GM19035 (cell line): ENCODE measurements around the gene UCP2.
"Not testable (repeated sequence)": the region's sequence is repeated elsewhere in the genome, so short reads cannot be mapped to it uniquely, and the experiment has no call there.

Experiments
- ATAC-seq: cut with Tn5 transposase; IDR thresholded peaks from one replicate; pipeline ENCODE4 v1.9.1; 2021; ENCODE audit not compliant: unreplicated experiment

The UCP2 gene

GRCh38 chr11:73996161-73996747 lies 13.6 kb upstream of the UCP2 start:
- ATAC-seq, result no peak

DNA sequence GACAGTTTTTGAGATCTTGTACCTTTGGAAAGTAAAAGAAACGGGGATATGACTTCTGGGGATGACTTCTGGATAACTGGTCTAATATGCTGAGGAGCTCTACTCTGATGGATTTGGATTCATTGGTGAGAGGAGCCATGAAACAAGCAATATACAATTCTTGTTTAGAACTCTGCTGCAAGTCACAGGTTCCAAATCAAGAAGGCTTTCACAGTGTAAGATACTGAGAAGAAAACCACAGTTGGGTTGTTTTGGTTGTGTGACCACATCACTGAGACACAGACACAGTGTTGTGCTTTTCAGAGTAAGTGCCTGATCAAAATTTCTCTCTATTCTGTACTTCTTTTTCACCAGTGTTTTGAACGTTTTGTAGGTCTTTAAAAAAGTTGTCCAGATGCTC lies 13.1 kb upstream of the UCP2 start:
- peak; percentile 43 for ATAC-seq

DNA sequence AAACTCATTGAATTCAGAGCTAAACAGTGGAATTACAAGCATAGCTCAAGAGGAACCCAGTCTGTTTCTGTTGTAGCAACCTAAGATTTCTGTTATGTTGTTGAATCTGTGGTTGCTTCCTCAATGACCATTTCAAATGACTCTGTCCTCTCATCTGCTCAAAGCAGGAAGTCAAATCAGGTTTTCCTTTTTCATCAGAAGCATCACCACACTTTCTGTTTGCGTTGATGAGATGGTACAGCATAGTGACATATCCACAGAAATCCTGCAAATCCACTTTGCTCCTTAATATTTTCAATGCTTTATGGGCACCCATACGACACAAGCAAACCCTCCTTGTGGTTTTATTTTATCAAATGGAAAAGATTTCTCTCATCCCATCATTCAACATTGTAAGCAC lies 12.6 kb upstream of the UCP2 start:
- ATAC-seq, result peak; percentile 54

GRCh38 chr11:73991471-73992006 lies 8.9 kb upstream of the UCP2 start:
- ATAC-seq, result no peak

DNA sequence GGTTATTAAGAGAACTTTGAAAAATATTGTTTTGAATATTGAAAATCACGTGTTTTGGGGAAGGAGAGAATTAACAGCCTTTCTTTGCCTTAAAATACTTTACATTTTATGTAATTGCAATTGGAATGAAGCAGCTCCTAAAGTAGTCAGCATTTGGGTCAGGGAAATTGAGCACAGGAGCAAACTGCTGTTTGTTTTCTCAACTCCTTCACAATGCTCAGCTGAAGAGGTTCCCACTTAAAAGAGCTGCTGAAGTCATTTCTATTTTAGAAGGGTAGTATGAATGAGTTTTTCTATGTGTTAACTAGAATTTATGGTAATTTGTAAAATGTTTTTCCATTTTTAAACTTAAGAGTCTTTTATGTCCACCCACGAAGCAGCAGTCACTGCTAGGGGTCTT lies 8.1 kb upstream of the UCP2 start:
- ATAC-seq, result no peak

GRCh38 chr11:73989156-73989555 lies 6.5 kb upstream of the UCP2 start:
- ATAC-seq, result no peak

GRCh38 chr11:73988227-73988626 lies 5.6 kb upstream of the UCP2 start:
- ATAC-seq, result no peak

- ATAC-seq, result not testable (repeated sequence)
These were observed 3.0 kb upstream of the UCP2 start for GRCh38 chr11:73985661-73986060.

DNA sequence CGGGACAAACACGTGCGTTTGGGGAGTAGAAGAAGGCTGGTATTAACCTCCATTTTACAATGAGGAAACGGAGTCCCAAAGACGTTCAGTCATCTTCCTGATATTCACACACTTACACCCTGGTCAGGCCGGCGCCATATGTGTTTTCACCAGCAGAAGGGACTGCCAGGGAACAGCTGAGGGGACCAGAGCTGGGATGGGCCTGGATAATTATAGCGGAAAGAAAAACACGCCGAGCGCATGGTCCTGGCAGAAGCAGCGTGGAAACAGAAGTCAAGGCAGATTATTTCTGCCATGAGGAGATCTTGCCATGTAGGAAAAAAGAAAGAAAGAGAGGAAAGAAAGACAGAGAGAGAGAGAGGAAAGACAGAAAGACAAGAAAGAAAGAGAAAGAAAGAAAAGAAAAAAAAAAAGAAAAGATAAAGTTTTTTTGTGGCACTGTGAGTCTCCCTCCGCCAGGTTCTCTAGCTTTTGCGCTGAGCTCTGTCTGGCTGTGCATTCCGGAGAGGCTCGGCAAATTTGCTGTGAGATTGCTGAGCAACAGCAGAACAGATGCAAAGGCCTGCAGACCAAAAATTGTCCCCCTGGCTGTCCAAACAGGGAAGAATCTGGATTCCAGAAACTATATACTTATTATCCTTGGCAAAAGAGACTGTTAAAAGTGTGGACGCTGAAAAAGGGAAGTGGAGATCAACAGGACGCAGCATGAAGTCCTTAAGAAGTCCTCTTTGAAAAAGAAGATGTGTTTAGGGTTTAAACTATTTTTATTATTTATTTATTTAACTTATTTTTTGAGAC lies 1.3 kb upstream of the UCP2 start:
- no peak for ATAC-seq

- peak; percentile 81 for ATAC-seq
These were observed 522 bp upstream of the UCP2 start for GRCh38 chr11:73982990-73983740.

DNA sequence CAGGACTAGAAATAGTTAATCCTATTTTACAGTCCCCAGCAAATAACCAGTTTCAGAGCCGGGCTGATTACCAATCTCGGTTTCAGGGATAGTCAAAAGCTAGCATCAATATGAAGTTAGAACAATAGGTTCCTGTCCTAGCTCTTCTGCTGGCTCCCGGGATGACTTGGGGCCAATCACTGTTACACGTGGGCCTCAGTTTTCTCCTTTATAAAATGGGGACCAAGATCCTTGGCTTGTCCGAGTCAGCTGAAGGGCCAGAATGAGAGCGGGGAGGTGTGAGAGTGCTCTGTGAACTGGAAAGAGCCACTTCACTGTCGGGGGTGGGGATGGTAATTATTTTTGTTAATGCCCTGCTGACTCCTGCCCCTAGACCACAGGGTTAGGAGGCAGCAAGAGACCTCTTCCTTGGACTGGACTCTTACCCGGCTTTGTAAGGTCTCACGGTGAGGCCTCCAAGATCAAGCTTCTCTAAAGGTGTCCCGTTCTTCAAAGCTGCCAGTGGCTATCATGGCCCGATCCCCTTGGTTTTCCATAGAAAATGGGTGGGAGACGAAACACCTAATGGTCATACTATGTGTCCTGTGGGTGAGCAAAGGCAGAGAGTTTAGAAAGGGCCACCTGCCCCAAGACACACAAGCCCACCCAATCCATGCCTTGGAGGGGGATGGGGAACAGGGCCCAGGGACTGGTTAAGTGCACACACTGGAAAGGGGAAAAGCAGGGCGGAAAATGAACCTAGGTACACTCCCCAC lies 1.4 kb downstream of the UCP2 start:
- ATAC-seq, result no peak

GRCh38 chr11:73980001-73980961 lies 2.4 kb downstream of the UCP2 start:
- ATAC-seq, result no peak

- ATAC-seq, result no peak
These were observed 4.0 kb downstream of the UCP2 start for GRCh38 chr11:73978576-73979086.

DNA sequence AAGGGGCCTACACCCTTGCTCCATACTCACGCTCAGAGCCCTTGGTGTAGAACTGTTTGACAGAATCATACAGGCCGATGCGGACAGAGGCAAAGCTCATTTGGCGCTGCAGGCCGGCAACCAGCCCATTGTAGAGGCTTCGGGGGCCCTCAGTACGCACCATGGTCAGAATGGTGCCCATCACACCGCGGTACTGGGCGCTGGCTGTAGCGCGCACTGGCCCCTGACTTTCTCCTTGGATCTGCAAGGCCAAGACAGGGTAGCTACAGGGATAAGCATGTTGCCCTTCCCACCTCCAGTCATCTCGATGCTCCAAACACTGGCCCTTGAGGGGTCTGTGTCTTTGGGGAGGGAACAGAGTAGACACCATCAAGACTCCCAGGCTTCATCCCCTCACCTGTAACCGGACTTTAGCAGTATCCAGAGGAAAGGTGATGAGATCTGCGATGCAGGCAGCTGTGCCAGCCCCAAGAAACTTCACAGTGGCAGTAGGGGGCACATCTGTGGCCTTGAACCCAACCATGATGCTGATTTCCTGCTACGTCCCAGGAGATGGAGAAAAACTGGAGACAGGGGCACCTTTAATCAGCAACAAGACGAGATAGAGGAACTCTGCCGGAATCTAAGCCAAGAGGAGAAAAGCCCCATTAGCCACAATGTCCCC lies 4.7 kb downstream of the UCP2 start:
- ATAC-seq, result no peak

GRCh38 chr11:73976451-73977151 lies 6.0 kb downstream of the UCP2 start:
- no peak for ATAC-seq

DNA sequence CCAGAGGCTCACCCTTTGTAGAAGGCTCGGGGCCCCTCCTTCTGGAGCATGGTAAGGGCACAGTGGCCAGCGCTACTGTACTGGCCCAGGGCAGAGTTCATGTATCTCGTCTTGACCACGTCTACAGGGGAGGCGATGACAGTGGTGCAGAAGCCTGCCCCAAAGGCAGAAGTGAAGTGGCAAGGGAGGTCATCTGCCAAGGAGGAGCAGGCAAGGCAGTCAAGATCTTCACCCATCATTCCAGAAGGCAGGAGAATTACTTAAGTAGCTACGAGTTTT lies 7.2 kb downstream of the UCP2 start:
- no peak for ATAC-seq

- ATAC-seq, result no peak
These were observed 7.8 kb downstream of the UCP2 start for GRCh38 chr11:73974604-73975478.
